Cardiac muscle cell (in vitro differentiated cells and primary cell): Measurements from ENCODE around the gene ZRANB1. TPM values are rescaled to one million over a fixed set of nuclear protein-coding genes. Genes with fewer than 3 reads are reported as not detected.

ENCODE experiments used
- DNase-seq, 2 donors: peaks; one replicate each; pipeline versions ENCODE4 v3.0.0 to v3.0.0-alpha.2; 2010 to 2017; ENCODE audit warnings: low read depth in 1 of 2, low spot score in 1 of 2
- H3K27ac ChIP-seq: fragments of 200-600 bp; sonication (generic); 2 replicates; pipeline ENCODE4 v1.5.1; 2016
- H3K27me3 ChIP-seq: fragments of 200-600 bp; sonication (generic); 2 replicates; pipeline ENCODE4 v1.6.0; 2016; ENCODE audit warnings: control low read depth
- H3K36me3 ChIP-seq: fragments of 200-600 bp; sonication (generic); 2 replicates; pipeline ENCODE4 v1.5.1; 2016; ENCODE audit warnings: control low read depth
- H3K4me1 ChIP-seq: fragments of 200-600 bp; sonication (generic); 2 replicates; pipeline ENCODE4 v1.8.1; 2017; ENCODE audit warnings: low read depth, mild to moderate bottlenecking, mixed run types
- H3K4me3 ChIP-seq: fragments of 200-600 bp; sonication (generic); 2 replicates; pipeline ENCODE4 v1.5.1; 2016; ENCODE audit warnings: mild to moderate bottlenecking
- H3K9me3 ChIP-seq: fragments of 200-600 bp; sonication (generic); 2 replicates; pipeline ENCODE4 v1.5.1; 2017; ENCODE audit warnings: low read depth, mild to moderate bottlenecking, control low read depth
- CTCF ChIP-seq: IDR thresholded peaks from 2 replicates; pipeline ENCODE4 v1.5.1; 2012; ENCODE audit warnings: low read depth, mild to moderate bottlenecking, low read length
- polyA plus RNA-seq: library from polyadenylated mRNA; unstranded; fragments of >200 nt; fragmentation: Nextera tagmentation; extraction: Ambion mirVana; gene quantifications from 2 replicates; pipeline ENCODE4 v1.2.1, GENCODE V29; 2016
- total RNA-seq: library from RNA; depleted of rRNA; stranded (reverse); fragments of >200 nt; gene quantifications from 2 replicates; pipeline ENCODE4 v1.2.3, GENCODE V29; 2016

ZRANB1 gene
- total and polyA plus RNA-seq, 2 experiments from 2014 or later, result 11.0 to 20.9 TPM

GRCh38 chr10:124999433-125000365 lies 57.8 kb downstream of the ZRANB1 start:
- Histone ChIP-seq H3K4me1 (no peaks in the 10 kb centered on the region), H3K27me3 (no peaks in the 10 kb centered on the region), H3K9me3 (no peaks in the 10 kb centered on the region), H3K4me3 (no peak overlapping the region), H3K36me3 (peaks cover 31% of the 10 kb centered on the region), H3K27ac (no peak overlapping the region)
- peak in 1 of 2 donors; percentile 77 for DNase-seq
- TF ChIP-seq CTCF, result no peak

- H3K27me3 ChIP-seq, result no peaks in the 10 kb centered on the region
- H3K4me3 ChIP-seq, result no peak overlapping the region
- peak overlapping the region; percentile 54 for H3K27ac ChIP-seq
- TF ChIP-seq CTCF, result peak; percentile 21
- H3K36me3 ChIP-seq, result peaks cover 25% of the 10 kb centered on the region
- DNase-seq, result peak in 1 of 2 donors; percentile 43
- H3K4me1 ChIP-seq, result no peaks in the 10 kb centered on the region
- H3K9me3 ChIP-seq, result no peaks in the 10 kb centered on the region
Measured at GRCh38 chr10:125000366-125001312, 58.7 kb downstream of the ZRANB1 start.

GRCh38 chr10:125001313-125002046 lies 59.6 kb downstream of the ZRANB1 start:
- Histone ChIP-seq H3K9me3 (no peaks in the 10 kb centered on the region), H3K4me3 (no peak overlapping the region), H3K4me1 (no peaks in the 10 kb centered on the region), H3K27ac (peak overlapping the region; percentile 54), H3K27me3 (no peaks in the 10 kb centered on the region), H3K36me3 (peaks cover 24% of the 10 kb centered on the region)
- DNase-seq, result no peak
- no peak for TF ChIP-seq CTCF

- Histone ChIP-seq H3K27me3 (no peaks in the 10 kb centered on the region), H3K36me3 (peaks cover 20% of the 10 kb centered on the region), H3K4me3 (no peak overlapping the region), H3K27ac (peak overlapping the region; percentile 54), H3K4me1 (no peaks in the 10 kb centered on the region), H3K9me3 (no peaks in the 10 kb centered on the region)
- no peak for DNase-seq
- no peak for TF ChIP-seq CTCF
Measured at GRCh38 chr10:125002047-125002422, 60.1 kb downstream of the ZRANB1 start.
